Central memory CD8-positive, alpha-beta T cell (primary cell): Measurements from ENCODE around the gene TMEM26.
"Not testable (repeated sequence)": the region's sequence is repeated elsewhere in the genome, so short reads cannot be mapped to it uniquely, and the experiment has no call there.

Source experiments
- ATAC-seq: fragments of 150-1000 bp; cut with Tn5 transposase; replicated peaks from 2 replicates; pipeline ENCODE4 v1.10.0; 2022; ENCODE audit warnings: mild to moderate bottlenecking, moderate FRiP score, moderate number of reproducible peaks; ENCODE audit not compliant: poor library complexity, severe bottlenecking; ENCODE audit errors: extremely low read depth
- DNase-seq, 2 donors: peaks; one replicate each; pipeline ENCODE4 v3.0.0; 2021; ENCODE audit warnings: low spot score in 2 of 2
- H3K27ac Mint-ChIP-seq: one replicate; pipeline ENCODE4 v1.8.0; 2022; ENCODE audit warnings: low read depth, mild to moderate bottlenecking, moderate library complexity, mixed read lengths
- H3K27me3 Mint-ChIP-seq: one replicate; pipeline ENCODE4 v1.8.0; 2022; ENCODE audit warnings: mixed read lengths
- H3K36me3 Mint-ChIP-seq: one replicate; pipeline ENCODE4 v1.8.0; 2022; ENCODE audit warnings: mild to moderate bottlenecking, moderate library complexity, mixed read lengths; ENCODE audit not compliant: insufficient read depth
- H3K4me1 Mint-ChIP-seq: one replicate; pipeline ENCODE4 v1.8.0; 2022; ENCODE audit warnings: mixed read lengths
- H3K4me3 Mint-ChIP-seq: one replicate; pipeline ENCODE4 v1.8.0; 2022; ENCODE audit warnings: mild to moderate bottlenecking, moderate library complexity, mixed read lengths
- H3K9me3 Mint-ChIP-seq: one replicate; pipeline ENCODE4 v1.8.0; 2022; ENCODE audit warnings: mixed read lengths

Gene TMEM26

DNA sequence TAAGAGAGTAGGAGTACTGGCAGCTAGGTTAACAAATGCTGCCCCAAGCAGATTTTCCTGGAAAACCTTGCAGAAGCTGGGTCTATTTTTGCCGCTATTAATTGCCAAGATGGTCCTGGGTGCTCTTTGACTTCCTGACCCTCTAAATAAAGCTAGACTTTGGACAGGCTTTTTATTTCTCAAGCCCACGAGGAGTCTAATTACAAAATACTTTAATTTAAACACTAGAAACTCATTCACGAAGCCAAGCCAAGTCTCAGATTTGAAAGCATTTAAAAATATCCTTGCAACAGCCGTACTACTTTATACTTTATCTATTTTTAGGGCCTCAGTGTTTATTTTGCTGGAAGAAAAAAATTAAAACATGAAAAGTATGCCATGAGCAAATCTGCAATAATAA is 45.1 kb downstream of the TMEM26 start:
- H3K4me3 Mint-ChIP-seq = no peak overlapping the region
- ATAC-seq (no peak), DNase-seq (no peak)
- no peaks in the 10 kb centered on the region for H3K4me1 Mint-ChIP-seq
- H3K36me3 Mint-ChIP-seq = no peaks in the 10 kb centered on the region
- H3K27ac Mint-ChIP-seq = no peak overlapping the region
- no peaks in the 10 kb centered on the region for H3K9me3 Mint-ChIP-seq
- peaks cover 11% of the 10 kb centered on the region for H3K27me3 Mint-ChIP-seq

DNA sequence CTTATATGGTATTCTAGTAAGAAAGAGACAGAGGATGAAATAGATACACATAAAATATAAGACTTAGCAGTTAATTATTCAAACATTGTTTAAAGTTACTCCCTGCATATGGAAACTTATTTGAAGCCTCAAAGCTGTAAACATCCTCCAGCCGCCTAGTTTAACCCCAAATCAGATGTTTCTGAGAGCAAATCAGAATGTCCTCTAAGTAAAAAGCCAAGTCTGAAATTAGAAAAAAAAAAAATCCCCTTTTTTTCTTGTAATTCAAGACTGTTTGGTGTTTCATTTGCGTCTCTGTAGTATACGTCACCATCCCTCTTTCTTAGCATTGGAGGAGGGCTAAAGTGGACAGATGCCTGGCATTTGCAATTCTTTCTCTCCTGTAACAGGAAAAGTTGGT is 46.4 kb downstream of the TMEM26 start:
- H3K9me3 Mint-ChIP-seq = no peaks in the 10 kb centered on the region
- ATAC-seq (no peak), DNase-seq (no peak)
- peaks cover 10% of the 10 kb centered on the region for H3K27me3 Mint-ChIP-seq
- H3K4me1 Mint-ChIP-seq = no peaks in the 10 kb centered on the region
- no peak overlapping the region for H3K4me3 Mint-ChIP-seq
- H3K27ac Mint-ChIP-seq = no peak overlapping the region
- H3K36me3 Mint-ChIP-seq = no peaks in the 10 kb centered on the region

- H3K27ac Mint-ChIP-seq = no peak overlapping the region
- no peak overlapping the region for H3K4me3 Mint-ChIP-seq
- DNase-seq (no peak), ATAC-seq (no peak)
- H3K4me1 Mint-ChIP-seq = no peaks in the 10 kb centered on the region
- H3K9me3 Mint-ChIP-seq = no peaks in the 10 kb centered on the region
- peaks cover 10% of the 10 kb centered on the region for H3K27me3 Mint-ChIP-seq
- no peaks in the 10 kb centered on the region for H3K36me3 Mint-ChIP-seq
Observed at GRCh38 chr10:61406242-61406641, 46.9 kb downstream of the TMEM26 start.

GRCh38 chr10:61404751-61405150 is 48.4 kb downstream of the TMEM26 start:
- no peak overlapping the region for H3K4me3 Mint-ChIP-seq
- no peaks in the 10 kb centered on the region for H3K9me3 Mint-ChIP-seq
- ATAC-seq (no peak), DNase-seq (no peak)
- H3K36me3 Mint-ChIP-seq = no peaks in the 10 kb centered on the region
- H3K27me3 Mint-ChIP-seq = no peaks in the 10 kb centered on the region
- H3K4me1 Mint-ChIP-seq = no peaks in the 10 kb centered on the region
- H3K27ac Mint-ChIP-seq = no peak overlapping the region

- Mint-ChIP-seq H3K4me3 (no peak overlapping the region), H3K27me3 (no peaks in the 10 kb centered on the region), H3K36me3 (no peaks in the 10 kb centered on the region), H3K9me3 (no peaks in the 10 kb centered on the region), H3K27ac (no peak overlapping the region), H3K4me1 (peaks cover 7% of the 10 kb centered on the region)
- ATAC-seq (no peak), DNase-seq (no peak)
Observed at GRCh38 chr10:61400524-61400923, 52.7 kb downstream of the TMEM26 start.

DNA sequence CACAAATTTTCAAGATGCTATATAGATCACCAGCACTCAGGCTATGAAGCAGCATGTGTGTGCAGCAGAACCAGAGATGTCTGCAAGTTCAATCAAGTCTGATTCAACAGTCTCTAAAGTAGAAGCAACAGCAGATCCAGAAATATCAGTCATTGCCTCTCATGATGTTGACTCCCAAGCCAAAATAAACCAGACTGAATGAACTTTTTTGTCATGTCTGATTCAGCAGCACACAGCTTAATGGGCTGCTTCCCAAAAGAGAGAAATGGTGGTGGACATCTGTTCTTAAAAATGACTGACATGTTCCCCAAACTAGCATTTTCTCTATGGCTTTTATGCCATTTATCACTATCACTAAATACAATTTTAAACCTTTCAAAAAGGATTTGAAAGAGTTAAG is 53.8 kb downstream of the TMEM26 start:
- no peak for DNase-seq
- H3K27ac Mint-ChIP-seq = no peak overlapping the region
- H3K4me3 Mint-ChIP-seq = no peak overlapping the region
- no peak for ATAC-seq
- peaks cover 7% of the 10 kb centered on the region for H3K4me1 Mint-ChIP-seq
- H3K36me3 Mint-ChIP-seq = no peaks in the 10 kb centered on the region
- H3K9me3 Mint-ChIP-seq = no peaks in the 10 kb centered on the region
- H3K27me3 Mint-ChIP-seq = peaks cover 3% of the 10 kb centered on the region

DNA sequence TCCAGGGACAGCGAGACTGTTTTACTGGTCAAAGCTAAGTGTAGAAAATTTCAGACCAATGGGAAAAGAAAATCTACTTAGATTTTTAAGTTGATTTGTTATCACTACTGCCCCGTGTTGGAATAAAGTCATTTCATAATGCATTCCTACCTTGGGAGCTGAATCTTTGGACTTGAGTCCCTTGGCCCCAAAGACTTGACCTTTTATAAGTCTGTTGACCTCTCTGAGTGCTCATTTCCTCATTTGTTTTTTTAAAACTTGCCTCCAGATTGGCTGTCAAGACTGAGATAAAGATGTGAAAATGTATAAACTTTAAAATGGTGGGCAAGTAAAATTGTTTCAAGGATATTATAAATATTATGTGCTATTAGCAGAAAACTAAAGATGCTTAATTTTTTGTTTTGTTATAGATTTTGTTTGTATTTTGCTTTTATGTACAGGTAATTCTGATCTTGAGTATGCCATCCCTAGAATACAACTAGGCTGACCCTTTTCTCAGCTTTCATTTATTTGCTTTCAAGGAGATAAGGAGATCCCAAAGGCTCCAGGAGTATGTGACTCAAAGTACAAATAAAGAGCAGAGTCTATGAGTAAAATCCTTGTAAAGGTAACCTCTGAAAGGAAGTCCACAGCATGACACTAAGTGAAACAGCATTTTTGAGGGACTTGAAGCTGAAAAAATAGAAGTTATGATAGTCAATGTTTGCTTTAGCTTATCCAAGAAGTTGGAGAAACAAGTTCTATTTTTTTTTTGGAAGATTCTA is 54.6 kb downstream of the TMEM26 start:
- Mint-ChIP-seq H3K36me3 (no peaks in the 10 kb centered on the region), H3K4me1 (peaks cover 7% of the 10 kb centered on the region), H3K27me3 (peaks cover 10% of the 10 kb centered on the region), H3K4me3 (no peak overlapping the region), H3K9me3 (no peaks in the 10 kb centered on the region), H3K27ac (no peak overlapping the region)
- DNase-seq (no peak), ATAC-seq (no peak)

GRCh38 chr10:61397175-61397986 is 55.8 kb downstream of the TMEM26 start:
- peaks cover 10% of the 10 kb centered on the region for H3K27me3 Mint-ChIP-seq
- ATAC-seq (no peak), DNase-seq (no peak)
- no peaks in the 10 kb centered on the region for H3K9me3 Mint-ChIP-seq
- H3K36me3 Mint-ChIP-seq = no peaks in the 10 kb centered on the region
- peak overlapping the region; percentile 77 for H3K4me3 Mint-ChIP-seq
- peaks cover 7% of the 10 kb centered on the region for H3K4me1 Mint-ChIP-seq
- H3K27ac Mint-ChIP-seq = peak overlapping the region; percentile 87

DNA sequence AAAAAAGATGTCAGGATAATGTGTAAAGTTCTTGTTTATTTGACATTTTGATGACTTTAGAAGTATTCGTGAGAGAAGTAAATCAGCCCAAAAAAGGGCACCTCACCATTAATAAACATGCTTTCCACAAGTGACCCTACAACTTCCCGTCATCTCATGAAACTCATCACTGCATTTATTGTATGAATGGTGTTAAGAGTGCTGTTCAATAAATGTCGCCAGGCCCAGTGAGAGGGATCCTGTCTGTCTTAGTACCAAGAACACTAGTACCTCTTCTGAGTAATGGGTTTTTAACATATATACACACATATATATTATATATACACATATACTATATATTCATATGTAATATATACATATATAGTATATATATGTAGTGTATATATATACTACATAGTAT is 61.9 kb downstream of the TMEM26 start:
- ATAC-seq (no peak), DNase-seq (no peak)
- H3K36me3 Mint-ChIP-seq = no peaks in the 10 kb centered on the region
- H3K4me3 Mint-ChIP-seq = no peak overlapping the region
- H3K4me1 Mint-ChIP-seq = no peaks in the 10 kb centered on the region
- H3K9me3 Mint-ChIP-seq = no peaks in the 10 kb centered on the region
- no peak overlapping the region for H3K27ac Mint-ChIP-seq
- peaks cover 10% of the 10 kb centered on the region for H3K27me3 Mint-ChIP-seq

DNA sequence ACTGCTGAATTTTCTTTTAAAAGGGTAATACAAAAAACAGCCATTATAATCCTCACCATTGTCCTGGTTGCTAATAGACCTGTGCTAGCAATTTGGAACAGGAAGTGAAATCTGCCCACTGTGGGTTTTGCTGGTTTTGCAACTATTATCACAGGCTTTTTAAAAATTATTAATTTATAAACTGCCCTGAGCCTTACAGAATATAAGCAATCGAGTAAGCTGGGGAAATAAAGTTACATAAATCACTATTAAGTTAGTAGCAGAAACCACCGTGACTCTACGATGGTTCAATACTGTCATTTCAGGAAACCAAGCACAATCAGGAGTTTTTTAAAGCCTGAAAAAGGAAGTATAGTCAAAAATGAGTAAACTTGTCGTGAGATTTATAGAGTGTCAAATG is 62.3 kb downstream of the TMEM26 start:
- ATAC-seq (no peak), DNase-seq (no peak)
- no peaks in the 10 kb centered on the region for H3K4me1 Mint-ChIP-seq
- H3K36me3 Mint-ChIP-seq = no peaks in the 10 kb centered on the region
- H3K27me3 Mint-ChIP-seq = peaks cover 15% of the 10 kb centered on the region
- no peak overlapping the region for H3K27ac Mint-ChIP-seq
- H3K9me3 Mint-ChIP-seq = no peaks in the 10 kb centered on the region
- no peak overlapping the region for H3K4me3 Mint-ChIP-seq

GRCh38 chr10:61389887-61390286 is 63.3 kb downstream of the TMEM26 start:
- H3K27me3 Mint-ChIP-seq = peaks cover 19% of the 10 kb centered on the region
- no peaks in the 10 kb centered on the region for H3K36me3 Mint-ChIP-seq
- H3K4me3 Mint-ChIP-seq = no peak overlapping the region
- H3K9me3 Mint-ChIP-seq = no peaks in the 10 kb centered on the region
- DNase-seq (no peak), ATAC-seq (no peak)
- no peaks in the 10 kb centered on the region for H3K4me1 Mint-ChIP-seq
- H3K27ac Mint-ChIP-seq = no peak overlapping the region

DNA sequence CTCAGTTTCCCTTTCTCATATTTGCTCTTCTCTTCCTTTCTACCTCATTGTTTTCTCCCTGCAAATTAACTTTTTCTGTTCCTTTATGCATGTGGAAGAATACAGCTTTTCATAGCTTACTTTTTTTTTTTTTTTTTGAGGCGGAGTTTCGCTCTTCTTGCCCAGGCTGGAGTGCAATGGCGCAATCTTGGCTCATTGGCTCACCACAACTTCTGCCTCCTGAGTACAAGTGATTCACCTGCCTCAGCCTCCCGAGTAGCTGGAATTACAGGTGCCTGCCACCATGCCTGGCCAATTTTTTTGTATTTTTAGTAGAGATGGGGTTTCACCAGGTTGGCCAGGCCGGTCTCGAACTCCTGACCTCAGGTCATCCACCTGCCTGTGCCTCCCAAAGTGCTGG is 64.2 kb downstream of the TMEM26 start:
- H3K27me3 Mint-ChIP-seq = peaks cover 12% of the 10 kb centered on the region
- not testable (repeated sequence) for DNase-seq, H3K27ac Mint-ChIP-seq, H3K4me3 Mint-ChIP-seq, H3K4me1 Mint-ChIP-seq, H3K9me3 Mint-ChIP-seq, H3K36me3 Mint-ChIP-seq, ATAC-seq
